ENCODE results near the gene BICRA.
A peak's percentile ranks its signal among the peaks of the same experiment; 100 is the strongest.
"Not testable (repeated sequence)": the region's sequence is repeated elsewhere in the genome, so short reads cannot be mapped to it uniquely, and the experiment has no call there.

BICRA gene

GRCh38 chr19:47658431-47659348 lies 49.8 kb downstream of the BICRA start:
- DNase-seq, result peak in 8 of 56 donors; percentile 6 to 38 (median 17)

DNA sequence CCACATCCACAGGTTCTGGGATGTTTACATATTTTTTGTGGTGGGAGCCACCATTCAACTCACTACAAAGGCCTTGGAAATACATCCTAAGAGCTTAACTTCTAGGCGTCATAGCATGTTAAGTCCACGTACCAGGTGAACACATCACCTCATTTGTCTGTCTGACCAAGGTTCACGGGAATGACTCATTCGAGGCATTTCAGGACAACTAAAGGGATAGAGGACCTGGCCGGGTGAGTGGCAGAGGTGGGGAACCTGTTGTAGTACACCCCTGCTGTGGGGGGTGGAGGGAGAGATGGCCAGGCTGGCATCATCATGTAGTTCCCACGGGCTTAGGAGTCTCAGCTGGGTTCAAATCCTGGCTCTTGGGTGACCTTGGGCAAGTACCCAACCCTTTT lies 51.5 kb downstream of the BICRA start:
- DNase-seq, result no peak

GRCh38 chr19:47661161-47661560 lies 52.2 kb downstream of the BICRA start:
- peak in 9 of 56 donors; percentile 12 to 44 (median 28) for DNase-seq

- DNase-seq, result no peak
These were observed 52.7 kb downstream of the BICRA start for GRCh38 chr19:47661611-47662010.

DNA sequence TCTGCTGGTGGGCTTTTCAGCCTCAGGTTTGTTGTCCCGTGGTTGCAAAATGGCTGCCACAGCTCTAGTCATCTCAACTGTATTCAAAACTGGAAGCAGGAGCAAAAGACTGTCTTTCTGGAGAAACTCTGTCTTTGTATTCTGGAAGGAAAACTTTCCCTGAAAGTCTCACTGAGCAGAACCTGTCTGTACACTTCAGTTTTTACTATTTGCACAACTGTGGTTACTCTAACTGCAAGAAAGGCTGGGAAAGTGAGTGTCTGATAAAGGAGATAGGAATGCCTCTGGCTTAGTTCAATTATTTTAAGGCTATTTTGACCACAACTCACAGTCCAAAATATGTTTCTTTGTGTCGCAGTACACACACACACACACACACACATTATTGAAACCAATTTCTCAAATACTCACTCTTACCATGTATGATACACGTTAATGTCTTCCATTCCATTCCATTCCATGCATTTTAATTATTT lies 54.5 kb downstream of the BICRA start:
- DNase-seq, result no peak

- peak in 46 of 56 donors; percentile 8 to 85 (median 48) for DNase-seq
These were observed 55.2 kb downstream of the BICRA start for GRCh38 chr19:47663911-47664771.

- not testable (repeated sequence) for DNase-seq
These were observed 59.6 kb downstream of the BICRA start for GRCh38 chr19:47668556-47668955.

GRCh38 chr19:47670736-47671135 lies 61.8 kb downstream of the BICRA start:
- DNase-seq, result no peak

DNA sequence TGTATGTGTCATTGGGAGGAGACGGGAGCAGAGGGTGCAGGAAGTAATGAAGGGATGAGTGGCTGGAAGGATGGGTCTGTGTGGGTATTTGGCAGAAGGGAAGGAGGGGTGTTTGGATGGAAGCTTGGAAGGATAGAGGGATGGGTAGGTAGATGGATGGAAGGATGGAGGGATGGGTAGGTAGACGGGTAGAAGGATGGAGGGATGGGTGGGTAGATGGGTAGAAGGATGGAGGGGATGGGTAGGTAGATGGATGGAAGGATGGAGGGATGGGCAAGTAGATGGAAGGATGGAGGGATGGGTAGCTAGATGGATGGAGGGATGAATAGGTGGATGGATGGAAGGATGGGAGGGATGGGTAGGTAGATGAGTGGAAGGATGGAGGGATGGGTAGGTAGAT lies 62.6 kb downstream of the BICRA start:
- DNase-seq, result no peak

GRCh38 chr19:47673426-47673825 lies 64.5 kb downstream of the BICRA start:
- no peak for DNase-seq

GRCh38 chr19:47674548-47674947 lies 65.6 kb downstream of the BICRA start:
- DNase-seq, result no peak

DNA sequence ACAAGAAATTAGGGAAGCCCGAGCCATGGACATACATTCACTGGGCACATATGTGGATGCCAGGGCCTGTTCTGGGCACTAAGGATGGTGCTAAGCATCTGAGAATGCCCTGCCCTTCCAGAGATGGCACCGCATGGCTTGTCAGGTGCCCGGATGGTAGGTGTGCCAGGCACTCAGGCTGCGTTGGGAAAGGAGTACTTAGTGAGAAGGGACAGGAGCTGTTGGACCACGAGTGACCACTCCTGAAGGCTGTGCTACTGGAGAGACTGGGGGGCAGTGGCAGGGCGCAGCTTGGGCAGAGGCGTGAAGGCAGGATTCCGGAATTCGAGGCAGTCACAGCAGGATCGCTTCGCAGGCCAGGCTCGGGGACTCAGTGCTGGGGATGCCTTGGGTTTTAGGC lies 66.3 kb downstream of the BICRA start:
- no peak for DNase-seq

DNA sequence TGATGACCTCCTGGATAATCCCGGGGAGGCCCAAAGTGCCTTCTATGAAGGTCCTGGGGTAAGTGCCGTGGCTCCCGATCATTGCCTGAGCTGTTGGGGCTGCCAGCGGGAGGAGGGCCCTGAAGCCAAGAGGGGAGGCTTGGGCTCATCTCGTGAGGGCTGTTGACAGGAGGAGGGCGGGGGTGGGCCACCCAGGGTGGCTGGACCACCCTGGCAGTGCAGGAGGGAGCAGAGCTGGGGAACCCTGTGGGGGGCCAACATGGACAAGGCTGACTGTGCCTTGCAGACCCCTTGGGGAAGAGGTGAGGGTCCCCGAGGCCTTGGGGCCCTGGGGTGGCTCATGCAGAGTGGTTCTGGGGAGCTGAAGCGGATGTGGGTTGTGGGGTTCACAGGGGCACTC lies 66.9 kb downstream of the BICRA start:
- DNase-seq, result no peak

- no peak for DNase-seq
These were observed 67.9 kb downstream of the BICRA start for GRCh38 chr19:47676811-47677210.

- no peak for DNase-seq
These were observed 70.4 kb downstream of the BICRA start for GRCh38 chr19:47679251-47679900.

DNA sequence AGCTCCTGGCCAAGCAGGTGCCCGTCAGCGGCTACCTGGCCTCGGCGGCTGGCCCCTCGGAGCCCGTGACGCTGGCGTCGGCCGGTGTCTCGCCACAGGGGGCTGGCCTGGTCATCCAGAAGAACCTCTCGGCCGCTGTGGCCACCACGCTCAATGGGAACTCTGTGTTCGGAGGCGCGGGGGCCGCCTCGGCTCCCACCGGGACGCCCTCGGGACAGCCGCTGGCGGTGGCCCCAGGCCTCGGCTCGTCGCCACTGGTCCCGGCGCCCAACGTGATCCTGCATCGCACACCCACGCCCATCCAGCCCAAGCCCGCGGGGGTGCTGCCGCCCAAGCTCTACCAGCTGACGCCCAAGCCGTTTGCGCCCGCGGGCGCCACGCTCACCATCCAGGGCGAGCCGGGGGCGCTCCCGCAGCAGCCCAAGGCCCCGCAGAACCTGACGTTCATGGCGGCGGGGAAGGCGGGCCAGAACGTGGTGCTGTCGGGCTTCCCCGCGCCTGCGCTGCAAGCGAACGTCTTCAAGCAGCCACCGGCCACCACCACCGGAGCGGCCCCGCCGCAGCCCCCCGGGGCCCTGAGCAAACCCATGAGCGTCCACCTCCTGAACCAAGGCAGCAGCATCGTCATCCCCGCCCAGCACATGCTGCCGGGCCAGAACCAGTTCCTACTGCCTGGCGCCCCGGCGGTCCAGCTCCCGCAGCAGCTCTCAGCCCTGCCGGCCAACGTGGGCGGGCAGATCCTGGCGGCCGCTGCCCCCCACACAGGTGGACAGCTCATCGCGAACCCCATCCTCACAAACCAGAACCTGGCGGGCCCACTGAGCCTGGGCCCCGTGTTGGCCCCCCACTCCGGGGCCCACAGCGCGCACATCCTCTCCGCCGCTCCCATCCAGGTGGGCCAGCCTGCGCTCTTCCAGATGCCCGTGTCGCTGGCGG lies 71.3 kb downstream of the BICRA start:
- no peak for DNase-seq

DNA sequence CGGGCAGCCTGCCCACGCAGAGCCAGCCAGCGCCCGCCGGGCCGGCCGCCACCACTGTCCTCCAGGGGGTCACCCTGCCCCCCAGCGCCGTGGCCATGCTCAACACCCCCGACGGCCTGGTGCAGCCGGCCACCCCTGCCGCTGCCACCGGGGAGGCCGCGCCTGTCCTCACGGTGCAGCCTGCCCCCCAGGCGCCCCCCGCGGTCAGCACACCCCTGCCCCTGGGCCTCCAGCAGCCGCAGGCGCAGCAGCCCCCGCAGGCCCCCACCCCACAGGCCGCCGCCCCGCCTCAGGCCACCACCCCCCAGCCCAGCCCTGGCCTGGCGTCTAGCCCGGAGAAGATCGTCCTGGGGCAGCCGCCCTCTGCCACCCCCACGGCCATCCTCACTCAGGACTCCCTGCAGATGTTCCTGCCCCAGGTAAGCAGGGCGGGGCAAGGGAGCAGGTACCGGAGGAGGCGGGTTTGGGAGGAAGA lies 72.0 kb downstream of the BICRA start:
- DNase-seq, result no peak

- DNase-seq, result no peak
These were observed 72.5 kb downstream of the BICRA start for GRCh38 chr19:47681388-47681787.

DNA sequence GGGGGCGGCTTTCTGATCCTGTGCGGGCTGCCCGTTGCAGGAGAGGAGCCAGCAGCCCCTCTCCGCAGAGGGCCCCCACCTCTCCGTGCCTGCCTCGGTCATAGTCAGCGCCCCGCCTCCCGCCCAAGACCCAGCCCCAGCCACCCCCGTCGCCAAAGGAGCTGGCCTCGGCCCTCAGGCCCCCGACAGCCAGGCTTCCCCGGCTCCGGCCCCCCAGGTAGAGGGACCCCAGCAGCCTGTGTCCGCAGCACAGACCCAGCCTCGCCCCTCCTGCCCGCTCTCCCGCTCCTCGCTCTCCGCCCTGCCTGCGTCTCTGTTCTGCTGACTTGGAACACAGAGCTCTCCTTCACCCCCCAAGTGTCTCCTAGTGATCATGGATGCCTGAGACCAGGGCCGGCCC lies 73.0 kb downstream of the BICRA start:
- DNase-seq, result no peak

DNA sequence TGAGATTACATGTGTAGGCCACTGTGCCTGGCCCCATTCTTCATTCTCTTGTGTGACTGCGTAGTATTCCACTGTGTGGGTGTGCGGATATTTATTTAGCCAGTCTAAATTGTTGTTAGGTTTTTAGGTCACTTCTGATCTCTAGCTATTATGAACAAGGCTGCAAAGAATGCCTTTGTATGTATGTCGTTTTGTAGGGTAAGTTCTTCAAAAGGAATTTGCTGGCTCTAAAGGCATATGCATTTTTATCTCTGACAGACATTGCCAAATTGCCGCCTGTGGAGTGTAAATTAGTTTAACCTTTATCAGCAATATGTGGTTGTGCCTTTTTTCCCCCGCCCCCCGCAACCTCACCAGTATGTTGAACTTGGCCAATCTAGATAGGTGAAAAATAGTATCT lies 74.0 kb downstream of the BICRA start:
- DNase-seq, result no peak

Measured in amygdala (tissue), 56 donors.